ENCODE results near the gene RBBP8NL.

RBBP8NL gene

GRCh38 chr20:62408640-62409039, 18.7 kb downstream of the RBBP8NL start:
- no peak for DNase-seq (ENCODE audit: low read depth in 2 of 2)

GRCh38 chr20:62408055-62408454, 19.3 kb downstream of the RBBP8NL start:
- DNase-seq (ENCODE audit: low read depth in 2 of 2): no peak

DNA sequence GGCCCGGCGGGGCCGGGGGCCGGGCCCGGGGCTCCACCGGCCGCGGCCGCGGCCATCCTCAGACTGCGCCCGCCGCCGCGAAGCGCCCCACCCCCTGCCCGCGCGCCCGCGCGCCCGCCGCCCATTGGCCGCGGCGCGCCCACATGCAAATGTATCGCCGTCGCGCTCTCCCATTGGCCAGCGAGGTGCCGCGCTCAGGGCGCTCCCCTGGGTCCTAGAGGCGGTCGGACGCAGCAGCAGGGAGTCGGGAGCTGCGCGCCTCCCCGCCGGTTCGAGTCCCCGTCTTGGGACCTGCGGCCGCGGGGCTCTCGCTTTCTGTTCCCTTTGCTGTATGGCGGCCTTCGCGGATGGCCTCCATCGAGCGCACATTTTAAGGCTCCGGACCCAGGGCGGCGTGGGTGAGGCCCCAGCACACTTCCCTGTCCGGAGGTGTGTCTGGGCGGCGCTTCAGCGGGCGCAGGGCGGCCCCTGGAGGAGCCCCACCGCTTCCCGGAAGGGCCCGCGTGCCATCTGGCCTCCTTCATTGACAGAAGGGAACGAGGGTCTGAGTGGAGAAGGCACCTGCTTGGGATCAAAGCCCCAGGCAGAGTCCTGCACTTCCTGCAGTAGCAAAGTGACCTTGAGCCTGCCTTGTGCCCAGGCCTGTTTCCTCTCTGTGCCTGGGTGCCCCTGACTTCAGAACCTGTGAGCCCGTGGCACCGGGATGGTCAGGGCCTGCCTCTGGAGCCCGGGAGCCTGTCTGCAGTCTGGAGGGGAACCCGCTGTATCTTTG, 19.9 kb downstream of the RBBP8NL start, which contains the start of gene CABLES2:
TSS of gene CABLES2 (minus strand) at position 65 of the 772 bp plus-strand sequence. CDS start at position 56, 9 bp downstream.
- DNase-seq (ENCODE audit: low read depth in 2 of 2): peak; percentile 82

DNA sequence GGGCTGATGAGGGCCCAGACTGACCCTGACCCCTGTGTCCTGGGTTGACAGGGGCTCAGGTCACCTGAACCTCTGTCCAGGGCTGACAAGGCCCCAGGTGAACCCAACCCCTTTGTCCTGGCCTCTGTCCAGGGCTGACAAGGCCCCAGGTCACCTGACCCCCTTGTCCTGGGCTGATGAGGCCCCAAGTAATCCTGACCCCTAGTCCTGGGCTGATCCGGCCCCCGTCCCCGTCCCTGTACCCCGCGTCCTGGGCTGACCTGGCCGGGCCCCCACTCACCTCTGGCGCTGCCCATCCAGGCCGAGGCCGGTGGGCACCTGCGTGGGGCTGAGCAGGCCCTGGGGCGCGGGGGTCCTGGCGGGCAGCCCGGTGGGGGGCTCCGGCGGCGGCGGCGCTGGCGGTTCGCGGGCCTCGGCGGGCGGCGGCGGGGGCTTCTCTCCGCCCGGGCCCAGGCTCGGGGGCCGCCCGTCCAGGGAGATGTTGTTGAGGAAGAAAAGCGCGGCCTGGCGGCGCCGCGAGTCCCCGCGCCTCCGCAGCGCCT, 20.6 kb downstream of the RBBP8NL start:
- DNase-seq (ENCODE audit: low read depth in 2 of 2): no peak

GRCh38 chr20:62405981-62406513, 21.3 kb downstream of the RBBP8NL start:
- no peak for DNase-seq (ENCODE audit: low read depth in 2 of 2)

DNA sequence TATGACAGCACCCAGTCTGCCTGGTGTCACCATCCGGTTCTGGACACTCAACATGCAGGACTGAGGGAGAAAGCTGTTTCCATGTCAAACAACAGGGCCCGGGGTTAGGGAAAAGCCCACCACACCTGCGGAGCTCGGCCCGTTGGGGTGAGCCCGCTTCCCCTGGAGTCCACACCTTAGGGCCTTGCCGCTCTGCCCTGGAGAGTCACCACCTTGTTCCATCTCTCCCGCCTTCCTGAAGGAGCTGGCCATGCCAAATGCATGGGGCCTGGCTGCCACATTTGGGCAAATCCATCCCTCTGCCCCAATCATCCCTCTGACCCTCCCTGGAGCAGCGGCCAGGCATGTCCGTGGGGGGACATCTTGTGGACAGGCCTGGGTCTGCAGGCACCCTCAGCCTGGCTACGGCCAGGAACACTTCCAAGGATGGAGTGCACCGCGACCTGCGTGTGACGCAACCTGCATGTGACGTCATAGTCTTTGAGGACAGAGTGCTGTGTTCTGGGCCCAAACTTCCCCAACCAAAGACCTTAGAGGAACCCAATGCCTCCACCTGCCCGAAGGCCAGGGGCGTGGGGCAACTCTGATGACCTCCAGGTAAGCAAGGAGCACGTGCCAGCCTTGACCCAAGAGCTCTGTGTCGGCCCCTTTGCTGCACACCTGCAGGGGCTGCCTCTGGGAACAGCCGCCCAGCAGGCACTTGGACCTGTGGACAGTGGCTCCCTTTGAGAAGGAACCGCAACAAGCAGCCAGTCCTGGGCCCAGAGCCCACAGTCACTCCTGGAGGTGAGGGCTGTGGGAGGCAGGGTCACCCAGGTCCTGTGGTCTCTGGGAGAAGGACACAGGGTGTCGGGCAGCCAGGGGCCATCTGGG, 22.0 kb downstream of the RBBP8NL start:
- no peak for DNase-seq (ENCODE audit: low read depth in 2 of 2)

DNA sequence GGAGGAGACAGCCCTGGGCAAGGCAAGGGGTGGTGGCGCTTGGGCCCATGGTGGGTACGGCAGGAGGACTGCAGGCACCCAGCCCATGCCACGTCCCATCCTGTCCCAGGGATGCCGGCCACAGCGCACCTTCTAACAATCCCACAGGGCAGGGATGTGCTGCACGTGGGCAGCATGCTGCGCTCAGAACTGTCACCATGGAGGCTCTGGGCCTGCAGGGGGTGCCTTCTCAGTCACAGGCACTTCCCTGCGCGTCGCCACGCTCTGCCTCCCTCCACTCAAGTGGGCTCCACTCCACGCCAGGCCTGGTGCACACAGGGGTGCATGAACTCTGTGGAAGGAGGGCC, 22.6 kb downstream of the RBBP8NL start:
- no peak for DNase-seq (ENCODE audit: low read depth in 2 of 2)

- DNase-seq (ENCODE audit: low read depth in 2 of 2): no peak
Measured at GRCh38 chr20:62404112-62404665, 23.1 kb downstream of the RBBP8NL start.

- no peak for DNase-seq (ENCODE audit: low read depth in 2 of 2)
Measured at GRCh38 chr20:62403331-62403730, 24.0 kb downstream of the RBBP8NL start.

GRCh38 chr20:62402456-62403150, 24.7 kb downstream of the RBBP8NL start:
- DNase-seq (ENCODE audit: low read depth in 2 of 2): no peak

DNA sequence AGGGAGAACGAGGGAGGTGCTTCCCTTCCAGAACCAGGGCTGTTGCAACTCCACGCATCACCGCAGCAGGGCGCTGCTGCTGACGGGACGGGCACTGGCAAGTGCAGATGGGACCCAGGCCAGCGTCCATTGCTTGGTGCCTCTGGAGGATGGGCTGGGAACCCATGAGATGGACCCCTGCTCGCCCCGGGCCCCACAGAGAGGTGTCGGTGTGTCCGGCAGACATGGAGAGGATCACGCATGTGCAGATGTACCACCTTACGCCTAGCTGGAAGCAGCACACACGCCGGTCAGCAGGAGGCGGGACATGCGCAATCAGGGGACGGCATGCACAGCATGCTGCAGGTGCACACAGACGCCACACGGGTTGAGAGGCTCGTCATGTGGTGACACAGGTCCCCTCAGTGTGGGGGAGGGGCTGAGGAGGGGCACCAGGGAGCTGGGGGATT, 26.0 kb downstream of the RBBP8NL start:
- no peak for DNase-seq (ENCODE audit: low read depth in 2 of 2)

DNA sequence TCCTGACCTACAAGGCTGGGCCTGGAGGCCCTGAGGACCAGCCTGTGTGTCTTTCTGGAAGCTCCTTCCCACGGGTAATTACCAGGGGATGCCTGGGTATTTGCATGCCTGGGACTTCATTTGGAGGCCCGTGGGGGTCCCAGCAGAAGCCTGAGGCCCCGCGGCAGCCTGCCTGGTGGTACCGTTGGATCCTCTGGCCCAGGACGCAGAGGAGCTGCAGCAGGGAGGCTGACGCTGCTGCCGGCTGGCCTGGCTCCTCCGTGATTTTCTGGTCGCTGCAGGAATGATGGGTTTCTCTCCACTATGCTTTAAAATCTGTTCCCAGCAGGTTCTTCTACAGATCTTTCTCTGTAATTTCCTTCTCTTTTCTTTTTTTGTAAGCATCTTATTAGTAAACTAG, 26.8 kb downstream of the RBBP8NL start:
- DNase-seq (ENCODE audit: low read depth in 2 of 2): no peak

- no peak for DNase-seq (ENCODE audit: low read depth in 2 of 2)
Measured at GRCh38 chr20:62400021-62400420, 27.3 kb downstream of the RBBP8NL start.

- DNase-seq (ENCODE audit: low read depth in 2 of 2): no peak
Measured at GRCh38 chr20:62398120-62398821, 29.1 kb downstream of the RBBP8NL start.

DNA sequence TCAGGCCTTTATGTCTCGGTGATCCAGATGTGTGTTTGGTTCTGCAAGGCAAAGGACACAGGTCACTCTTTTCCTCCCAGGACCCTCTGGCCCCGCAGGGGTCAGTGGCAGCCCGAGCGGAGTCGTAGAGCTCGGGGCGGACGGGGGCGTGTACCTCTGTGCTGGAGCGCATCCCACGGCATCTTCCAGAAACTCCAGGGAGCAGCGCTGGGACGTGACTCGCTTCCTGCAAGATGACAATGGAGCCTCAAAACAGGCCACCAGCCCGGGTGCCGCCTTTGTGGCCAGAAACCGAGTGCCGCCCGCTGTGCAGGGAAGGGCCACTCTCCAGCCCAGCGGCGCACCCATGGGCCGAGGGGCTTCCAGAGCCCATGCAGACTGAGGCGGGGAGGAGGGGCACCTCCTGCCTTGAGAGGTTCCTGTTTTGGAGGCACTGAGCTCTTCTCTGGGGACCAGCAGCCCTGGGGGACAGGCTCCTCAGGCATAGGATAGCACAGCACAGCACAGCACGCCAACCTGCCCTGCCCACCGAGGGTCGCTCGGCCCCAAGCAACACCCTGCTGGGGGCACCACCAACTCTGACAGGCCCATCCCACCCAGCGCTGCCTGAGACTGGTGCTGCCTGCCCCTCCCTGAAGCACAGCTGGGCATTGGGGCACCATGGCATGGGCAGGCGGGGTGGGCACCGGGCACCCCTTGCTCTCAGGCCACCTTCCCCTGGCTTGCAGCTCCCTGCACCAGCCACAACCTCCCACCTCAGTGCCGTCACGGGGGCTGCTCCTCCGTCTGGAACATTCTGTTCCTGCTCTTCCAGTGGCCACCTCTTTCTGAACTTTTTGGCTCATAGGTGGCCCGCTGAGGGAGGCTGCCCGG, 30.7 kb downstream of the RBBP8NL start:
- DNase-seq (ENCODE audit: low read depth in 2 of 2): no peak

DNA sequence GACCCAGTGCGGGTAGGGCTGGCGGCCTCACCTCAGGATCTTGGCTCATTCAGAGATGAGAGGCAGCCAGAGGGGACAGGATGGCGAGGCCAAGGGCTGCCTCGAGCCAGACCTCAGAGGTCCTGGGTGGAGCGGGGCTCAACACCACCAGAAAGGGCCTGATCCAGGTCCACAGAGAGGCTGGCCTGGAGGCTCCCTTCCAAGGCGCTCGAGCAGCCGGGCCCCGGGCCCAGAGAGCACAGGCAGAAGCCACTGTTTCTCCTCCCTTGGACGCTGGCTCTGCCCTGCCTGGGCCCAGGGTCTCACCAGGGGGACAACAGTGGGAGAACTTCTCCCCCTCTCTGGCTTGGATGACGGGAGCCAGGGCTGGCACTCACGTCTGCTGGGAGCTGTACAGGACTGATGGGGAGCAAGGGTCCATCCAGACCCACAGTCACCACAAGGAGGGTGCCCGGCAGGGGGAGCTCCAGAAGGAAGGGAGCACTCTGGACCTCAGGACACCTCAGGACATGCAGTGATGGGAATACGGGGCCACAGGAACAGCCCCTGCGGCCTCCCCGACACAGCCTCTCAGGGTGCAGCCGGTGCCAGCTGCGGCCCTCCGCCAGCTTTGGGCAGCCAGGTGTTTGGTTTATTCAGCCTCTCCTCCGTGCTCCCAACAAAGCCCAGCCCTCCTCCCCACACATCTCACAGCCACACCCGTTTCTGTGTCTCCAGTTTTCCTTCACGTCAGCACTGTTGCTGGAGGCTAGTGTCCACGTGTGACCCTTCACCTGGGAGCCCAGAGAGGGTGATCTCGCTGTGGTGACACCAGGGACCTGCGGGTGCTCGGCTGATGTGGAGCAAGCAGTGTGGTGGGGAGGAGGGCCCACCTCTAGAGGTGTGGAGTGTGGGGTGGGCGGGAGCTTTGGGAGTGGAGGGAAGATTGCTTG, 31.8 kb downstream of the RBBP8NL start:
- no peak for DNase-seq (ENCODE audit: low read depth in 2 of 2)

DNA sequence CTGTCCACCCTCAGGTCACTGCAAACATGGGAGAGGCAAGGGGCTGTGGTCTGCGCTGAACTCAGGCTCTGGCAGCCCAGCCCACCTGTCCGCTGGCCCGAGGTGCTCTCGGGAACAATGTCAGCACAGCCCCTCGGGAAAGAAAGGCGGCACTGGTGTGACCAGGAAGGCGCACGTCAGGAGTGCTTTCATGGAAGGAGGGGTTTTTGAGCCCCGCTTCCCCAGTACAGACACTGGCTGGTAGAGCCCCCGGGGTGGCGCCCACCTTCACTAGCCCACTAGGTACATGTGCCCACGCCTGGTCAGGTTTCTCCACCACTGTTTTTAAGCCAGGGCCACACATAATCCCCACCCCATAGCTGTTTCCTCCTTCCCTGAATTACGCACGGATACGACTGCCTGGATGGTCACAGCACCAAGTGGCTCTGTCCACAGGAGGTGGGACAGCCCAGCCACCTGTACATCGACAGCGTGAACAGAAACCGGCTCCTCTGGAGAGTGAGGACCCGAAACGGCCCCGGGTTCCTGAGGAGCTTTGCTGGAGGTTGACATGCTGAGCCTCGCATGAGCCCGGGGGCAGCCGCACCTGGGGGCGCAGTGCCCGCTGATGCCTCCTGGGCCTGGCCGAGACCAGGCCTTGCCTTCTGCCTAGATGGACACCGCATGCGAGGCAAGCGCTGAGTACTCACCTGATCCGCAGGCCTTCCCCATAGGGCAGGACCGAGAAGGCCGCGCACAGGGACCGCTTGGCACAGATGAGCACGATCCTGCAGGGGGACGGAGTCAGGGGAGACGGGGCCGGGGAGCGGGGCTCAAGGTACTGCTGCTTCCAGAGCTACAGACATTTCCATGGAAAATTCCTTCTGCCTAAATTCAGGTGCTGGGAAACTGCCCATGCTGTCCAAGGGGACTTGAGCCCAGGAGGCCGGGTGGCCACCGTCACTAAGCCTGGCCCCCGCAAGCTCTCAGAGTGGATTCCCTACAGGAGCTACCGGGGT, 32.8 kb downstream of the RBBP8NL start:
- no peak for DNase-seq (ENCODE audit: low read depth in 2 of 2)

All from stimulated activated CD8-positive, alpha-beta memory T cell treated with anti-CD3 and anti-CD28 coated beads, Interleukin-15, amount 100 ng/mL, for 4 hours (primary cell).